Glutamatergic neuron (in vitro differentiated cells): ENCODE measurements around the gene AKAP11. TPM values are rescaled to one million over a fixed set of nuclear protein-coding genes. Genes with fewer than 3 reads are reported as not detected.

ENCODE experiments used
- DNase-seq: peaks from one replicate; pipeline ENCODE4 v3.0.0; 2022
- H3K27ac Mint-ChIP-seq: one replicate; pipeline ENCODE4 v1.8.0; 2020; ENCODE audit warnings: mild to moderate bottlenecking, mixed read lengths, inconsistent platforms; ENCODE audit not compliant: unreplicated experiment
- H3K27me3 Mint-ChIP-seq: one replicate; pipeline ENCODE4 v1.8.0; 2020; ENCODE audit warnings: mild to moderate bottlenecking, moderate library complexity, mixed read lengths, inconsistent platforms; ENCODE audit not compliant: unreplicated experiment
- H3K36me3 Mint-ChIP-seq: one replicate; pipeline ENCODE4 v1.8.0; 2020; ENCODE audit warnings: mild to moderate bottlenecking, mixed read lengths, inconsistent platforms; ENCODE audit not compliant: unreplicated experiment
- H3K4me1 Mint-ChIP-seq: one replicate; pipeline ENCODE4 v1.8.0; 2020; ENCODE audit warnings: mild to moderate bottlenecking, low read depth, mixed read lengths, inconsistent platforms; ENCODE audit not compliant: unreplicated experiment
- H3K4me3 Mint-ChIP-seq: one replicate; pipeline ENCODE4 v1.8.0; 2020; ENCODE audit warnings: mild to moderate bottlenecking, mixed read lengths, inconsistent platforms; ENCODE audit not compliant: unreplicated experiment
- H3K9me3 Mint-ChIP-seq: one replicate; pipeline ENCODE4 v1.8.0; 2020; ENCODE audit warnings: mild to moderate bottlenecking, moderate library complexity, mixed read lengths, inconsistent platforms; ENCODE audit not compliant: unreplicated experiment
- total RNA-seq: library from RNA; stranded (reverse); fragmentation: NEBNext Ultra II Directional; extraction: Animal tissue kit (Norgen Biotek cat#: 25700); gene quantifications from one replicate; pipeline ENCODE4 v1.2.1, GENCODE V29; 2021; ENCODE audit not compliant: unreplicated experiment
- TF ChIP-seq, protein P1 (sequence below): fragments of 200-600 bp; sonication (generic); IDR thresholded peaks from one replicate; pipeline ENCODE4 v1.5.0; 2021; ENCODE audit not compliant: partially characterized antibody, unreplicated experiment

The AKAP11 gene
- total RNA-seq, 1 donor from 2014 or later: 33.2 TPM

DNA sequence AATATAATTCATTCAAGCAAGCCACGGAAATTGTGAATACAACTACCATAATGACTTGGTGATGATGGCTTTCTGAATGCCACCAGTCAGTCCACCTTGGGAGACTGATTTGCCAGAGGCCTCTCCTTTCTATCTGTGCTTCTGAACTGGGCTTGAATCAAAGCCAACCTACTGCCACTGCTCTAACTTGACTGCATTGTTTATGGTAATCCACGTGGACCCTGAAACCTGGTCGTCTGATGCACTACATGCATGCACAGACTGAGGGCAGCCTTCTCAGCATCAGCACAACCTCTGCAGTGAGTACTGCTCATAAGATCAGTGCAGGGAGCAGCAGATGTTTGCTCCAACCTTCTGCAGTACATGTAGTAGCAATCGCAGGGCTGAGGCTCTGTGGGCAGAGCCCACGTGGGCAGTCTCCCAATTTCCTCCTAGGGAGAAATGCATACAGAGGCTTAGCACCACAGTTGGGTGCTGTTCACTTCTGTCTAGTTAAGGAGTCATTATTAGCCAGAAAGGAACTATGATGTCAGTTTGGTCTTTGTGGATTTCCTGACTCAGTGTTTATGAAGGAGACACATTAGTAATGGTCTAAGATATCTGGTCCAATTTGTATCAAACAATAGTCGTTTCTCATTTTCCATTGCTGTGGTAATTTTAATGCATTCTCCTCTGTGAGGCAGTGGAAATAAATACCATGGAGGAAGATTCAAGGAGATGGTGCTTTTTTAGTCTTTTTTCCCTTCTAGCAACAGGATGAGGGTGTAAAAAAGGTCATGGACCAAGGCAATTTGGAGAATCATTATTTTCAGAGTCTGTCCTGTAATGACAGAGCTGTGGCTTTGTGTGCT is 82.5 kb downstream of the AKAP11 start:
- DNase-seq: no peak
- H3K27me3 Mint-ChIP-seq: no peaks in the 10 kb centered on the region
- no peak overlapping the region for H3K4me3 Mint-ChIP-seq
- H3K27ac Mint-ChIP-seq: no peak overlapping the region
- no peaks in the 10 kb centered on the region for H3K36me3 Mint-ChIP-seq
- H3K4me1 Mint-ChIP-seq: peaks cover 1% of the 10 kb centered on the region
- TF ChIP-seq, protein P1, sequence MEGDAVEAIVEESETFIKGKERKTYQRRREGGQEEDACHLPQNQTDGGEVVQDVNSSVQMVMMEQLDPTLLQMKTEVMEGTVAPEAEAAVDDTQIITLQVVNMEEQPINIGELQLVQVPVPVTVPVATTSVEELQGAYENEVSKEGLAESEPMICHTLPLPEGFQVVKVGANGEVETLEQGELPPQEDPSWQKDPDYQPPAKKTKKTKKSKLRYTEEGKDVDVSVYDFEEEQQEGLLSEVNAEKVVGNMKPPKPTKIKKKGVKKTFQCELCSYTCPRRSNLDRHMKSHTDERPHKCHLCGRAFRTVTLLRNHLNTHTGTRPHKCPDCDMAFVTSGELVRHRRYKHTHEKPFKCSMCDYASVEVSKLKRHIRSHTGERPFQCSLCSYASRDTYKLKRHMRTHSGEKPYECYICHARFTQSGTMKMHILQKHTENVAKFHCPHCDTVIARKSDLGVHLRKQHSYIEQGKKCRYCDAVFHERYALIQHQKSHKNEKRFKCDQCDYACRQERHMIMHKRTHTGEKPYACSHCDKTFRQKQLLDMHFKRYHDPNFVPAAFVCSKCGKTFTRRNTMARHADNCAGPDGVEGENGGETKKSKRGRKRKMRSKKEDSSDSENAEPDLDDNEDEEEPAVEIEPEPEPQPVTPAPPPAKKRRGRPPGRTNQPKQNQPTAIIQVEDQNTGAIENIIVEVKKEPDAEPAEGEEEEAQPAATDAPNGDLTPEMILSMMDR: no peak
- peaks cover 1% of the 10 kb centered on the region for H3K9me3 Mint-ChIP-seq

DNA sequence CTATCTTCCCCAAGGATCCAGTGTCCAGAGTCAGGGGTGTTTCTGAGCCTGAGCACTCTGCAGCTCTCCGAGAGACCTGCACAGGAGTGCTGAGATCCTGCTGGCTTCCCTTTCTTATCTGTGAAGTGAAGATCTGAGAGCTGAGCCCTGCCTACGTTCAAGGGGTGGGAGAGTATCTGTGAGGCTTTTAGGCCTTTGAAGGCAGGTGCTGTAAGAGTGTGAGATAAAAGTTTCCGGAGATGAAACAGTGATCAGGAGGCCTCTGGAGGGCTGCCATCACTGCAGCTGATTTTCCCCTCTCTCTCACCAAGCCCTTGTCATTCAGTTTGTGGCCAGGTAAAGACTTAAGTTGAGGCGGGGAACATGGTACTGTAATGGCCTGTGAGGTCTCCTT is 83.1 kb downstream of the AKAP11 start:
- Mint-ChIP-seq H3K27ac (no peak overlapping the region), H3K9me3 (peaks cover 1% of the 10 kb centered on the region), H3K27me3 (no peaks in the 10 kb centered on the region), H3K4me1 (peaks cover 1% of the 10 kb centered on the region), H3K4me3 (no peak overlapping the region), H3K36me3 (no peaks in the 10 kb centered on the region)
- TF ChIP-seq, protein P1: no peak
- DNase-seq: no peak

DNA sequence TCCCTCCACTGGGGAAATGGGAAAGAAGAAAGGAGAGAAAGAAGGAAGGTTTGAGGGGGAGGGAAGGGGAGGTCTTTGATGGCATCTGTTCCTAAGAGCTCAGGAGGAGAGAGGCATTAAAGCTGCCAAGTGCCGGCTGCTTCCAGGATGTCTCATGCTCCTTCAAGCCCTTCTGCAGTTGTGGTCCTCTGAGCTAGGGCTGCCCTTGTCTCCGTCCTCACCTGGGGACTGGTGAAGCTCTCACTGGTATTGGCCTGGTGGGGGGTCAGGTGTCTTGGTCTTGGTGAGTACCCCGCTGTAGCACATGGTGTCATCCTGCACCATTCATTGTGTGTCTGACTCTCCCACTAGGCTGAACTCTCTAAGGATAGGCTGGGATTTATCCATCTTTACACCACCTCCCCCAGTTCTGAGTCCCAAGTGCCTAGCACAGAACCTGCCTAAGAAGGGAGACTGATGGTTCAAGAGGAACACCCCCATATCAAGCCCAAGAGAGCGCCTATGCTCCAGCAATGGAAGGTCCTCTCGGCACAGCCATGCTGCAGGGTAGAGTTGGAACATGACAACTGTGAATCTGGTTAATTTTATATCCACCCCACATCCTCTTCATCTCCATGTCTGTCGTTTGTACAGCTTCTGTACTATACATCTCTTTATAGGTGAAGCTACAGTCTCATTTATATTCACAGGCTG is 83.7 kb downstream of the AKAP11 start:
- no peak overlapping the region for H3K4me3 Mint-ChIP-seq
- DNase-seq: no peak

DNA sequence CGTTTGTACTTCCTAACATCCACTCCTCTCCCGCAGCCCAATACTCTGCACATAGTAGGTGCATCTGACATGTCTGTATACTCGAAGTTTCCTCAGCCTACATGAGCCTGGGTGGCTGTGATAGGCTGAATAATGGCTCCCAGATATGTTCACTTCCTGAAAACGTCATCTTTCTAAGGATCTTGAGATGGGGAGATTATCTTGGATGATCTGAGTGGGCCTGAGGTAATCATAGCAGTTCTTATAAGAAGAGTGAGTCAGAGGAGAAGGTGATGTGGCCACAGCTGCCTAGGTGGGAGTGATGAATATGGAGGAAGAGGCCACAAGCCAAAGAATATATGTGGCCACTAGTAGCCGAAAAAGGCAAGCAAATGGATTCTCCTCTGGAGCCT is 84.2 kb downstream of the AKAP11 start:
- peaks cover 1% of the 10 kb centered on the region for H3K9me3 Mint-ChIP-seq
- H3K27me3 Mint-ChIP-seq: no peaks in the 10 kb centered on the region
- TF ChIP-seq, protein P1: no peak
- H3K36me3 Mint-ChIP-seq: no peaks in the 10 kb centered on the region
- no peak overlapping the region for H3K4me3 Mint-ChIP-seq
- H3K27ac Mint-ChIP-seq: no peak overlapping the region
- H3K4me1 Mint-ChIP-seq: peaks cover 1% of the 10 kb centered on the region
- DNase-seq: no peak

More for the DNA sequence above, 83.7 kb downstream of the AKAP11 start:
- Mint-ChIP-seq H3K9me3 (peaks cover 1% of the 10 kb centered on the region), H3K27me3 (no peaks in the 10 kb centered on the region), H3K27ac (no peak overlapping the region), H3K36me3 (no peaks in the 10 kb centered on the region), H3K4me1 (peaks cover 1% of the 10 kb centered on the region)
- TF ChIP-seq, protein P1: no peak
